WTC11 (cell line): Measurements from ENCODE around the gene FANK1.

Source experiments
- KAT7 ChIP-seq: sonication (generic); formaldehyde crosslinking; IDR thresholded peaks from 2 replicates; pipeline ENCODE4 v1.8.1; 2023; ENCODE audit warnings: missing genetic modification reagents, mild to moderate bottlenecking, borderline replicate concordance
- TF ChIP-seq, protein P1 (sequence below): sonication (generic); formaldehyde crosslinking; IDR thresholded peaks from 2 replicates; pipeline ENCODE4 v1.8.0; 2022; ENCODE audit warnings: mild to moderate bottlenecking, missing genetic modification reagents
- TF ChIP-seq, protein P2 (sequence below): fragments of 200-600 bp; IDR thresholded peaks from 2 replicates; pipeline ENCODE4 v1.8.0; 2022; ENCODE audit warnings: antibody characterized with exemption
- TF ChIP-seq, protein P3 (sequence below): sonication (generic); formaldehyde crosslinking; IDR thresholded peaks from 2 replicates; pipeline ENCODE4 v1.8.0; 2022; ENCODE audit warnings: mild to moderate bottlenecking, missing genetic modification reagents

DNA sequence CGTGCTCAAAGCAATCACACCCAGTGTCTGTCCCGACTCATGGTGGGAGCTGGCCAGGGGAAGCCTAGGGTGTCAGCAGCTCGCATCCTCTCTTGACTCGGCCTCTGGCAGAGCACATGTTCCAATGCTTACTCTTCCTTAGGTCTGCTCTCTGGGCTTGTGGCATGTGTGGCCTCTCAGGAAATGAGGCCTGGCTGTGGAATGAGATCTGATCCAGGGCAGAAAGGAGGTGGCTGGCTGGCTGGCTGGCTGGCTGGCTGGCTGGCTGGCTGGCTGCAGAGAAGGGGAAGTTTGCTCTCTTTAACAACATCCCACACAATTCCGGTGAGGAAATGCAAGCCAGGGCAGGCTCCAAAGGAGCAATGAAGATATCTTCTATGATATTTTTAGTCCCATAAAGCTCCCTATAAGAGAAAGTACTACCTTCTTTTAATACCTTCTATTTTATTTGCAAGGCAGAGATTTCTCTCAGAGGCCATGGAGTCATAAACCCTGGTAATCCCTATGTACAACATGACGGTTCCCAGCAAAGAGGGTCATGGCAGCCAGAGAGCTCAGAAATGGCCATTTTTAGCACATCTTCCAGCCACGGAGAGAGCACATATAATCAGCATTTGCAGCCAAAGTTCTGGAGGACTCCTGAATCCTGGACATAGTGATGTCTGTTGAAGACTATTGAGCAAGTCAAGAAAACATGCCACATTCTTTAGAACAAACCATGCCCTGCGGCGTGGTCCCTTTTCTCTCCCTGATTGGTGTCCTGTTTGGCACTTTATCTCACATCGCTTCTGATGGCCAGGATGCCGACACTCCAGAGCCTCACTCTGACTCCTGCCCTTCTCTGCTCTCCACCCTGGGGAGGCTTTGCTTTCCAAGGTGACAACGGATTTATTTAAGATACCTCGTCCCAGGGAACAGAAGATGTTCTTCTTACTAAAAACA lies 153.7 kb downstream of the FANK1 start:
- TF ChIP-seq, protein P1, sequence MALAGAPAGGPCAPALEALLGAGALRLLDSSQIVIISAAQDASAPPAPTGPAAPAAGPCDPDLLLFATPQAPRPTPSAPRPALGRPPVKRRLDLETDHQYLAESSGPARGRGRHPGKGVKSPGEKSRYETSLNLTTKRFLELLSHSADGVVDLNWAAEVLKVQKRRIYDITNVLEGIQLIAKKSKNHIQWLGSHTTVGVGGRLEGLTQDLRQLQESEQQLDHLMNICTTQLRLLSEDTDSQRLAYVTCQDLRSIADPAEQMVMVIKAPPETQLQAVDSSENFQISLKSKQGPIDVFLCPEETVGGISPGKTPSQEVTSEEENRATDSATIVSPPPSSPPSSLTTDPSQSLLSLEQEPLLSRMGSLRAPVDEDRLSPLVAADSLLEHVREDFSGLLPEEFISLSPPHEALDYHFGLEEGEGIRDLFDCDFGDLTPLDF = no peak
- TF ChIP-seq, protein P2, sequence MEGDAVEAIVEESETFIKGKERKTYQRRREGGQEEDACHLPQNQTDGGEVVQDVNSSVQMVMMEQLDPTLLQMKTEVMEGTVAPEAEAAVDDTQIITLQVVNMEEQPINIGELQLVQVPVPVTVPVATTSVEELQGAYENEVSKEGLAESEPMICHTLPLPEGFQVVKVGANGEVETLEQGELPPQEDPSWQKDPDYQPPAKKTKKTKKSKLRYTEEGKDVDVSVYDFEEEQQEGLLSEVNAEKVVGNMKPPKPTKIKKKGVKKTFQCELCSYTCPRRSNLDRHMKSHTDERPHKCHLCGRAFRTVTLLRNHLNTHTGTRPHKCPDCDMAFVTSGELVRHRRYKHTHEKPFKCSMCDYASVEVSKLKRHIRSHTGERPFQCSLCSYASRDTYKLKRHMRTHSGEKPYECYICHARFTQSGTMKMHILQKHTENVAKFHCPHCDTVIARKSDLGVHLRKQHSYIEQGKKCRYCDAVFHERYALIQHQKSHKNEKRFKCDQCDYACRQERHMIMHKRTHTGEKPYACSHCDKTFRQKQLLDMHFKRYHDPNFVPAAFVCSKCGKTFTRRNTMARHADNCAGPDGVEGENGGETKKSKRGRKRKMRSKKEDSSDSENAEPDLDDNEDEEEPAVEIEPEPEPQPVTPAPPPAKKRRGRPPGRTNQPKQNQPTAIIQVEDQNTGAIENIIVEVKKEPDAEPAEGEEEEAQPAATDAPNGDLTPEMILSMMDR = no peak
- TF ChIP-seq KAT7 (CRISPR knock-in tag) = no peak
- TF ChIP-seq, protein P3, sequence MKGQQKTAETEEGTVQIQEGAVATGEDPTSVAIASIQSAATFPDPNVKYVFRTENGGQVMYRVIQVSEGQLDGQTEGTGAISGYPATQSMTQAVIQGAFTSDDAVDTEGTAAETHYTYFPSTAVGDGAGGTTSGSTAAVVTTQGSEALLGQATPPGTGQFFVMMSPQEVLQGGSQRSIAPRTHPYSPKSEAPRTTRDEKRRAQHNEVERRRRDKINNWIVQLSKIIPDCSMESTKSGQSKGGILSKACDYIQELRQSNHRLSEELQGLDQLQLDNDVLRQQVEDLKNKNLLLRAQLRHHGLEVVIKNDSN (CRISPR knock-in tag) = no peak
